HG03066 (cell line): ENCODE measurements around the gene TFPT.

Source experiments
- ATAC-seq: cut with Tn5 transposase; IDR thresholded peaks from one replicate; pipeline ENCODE4 v1.9.1; 2021; ENCODE audit warnings: low read depth; ENCODE audit not compliant: unreplicated experiment

TFPT gene

GRCh38 chr19:54084410-54084809 is 31.0 kb downstream of the TFPT start:
- no peak for ATAC-seq

- ATAC-seq, result no peak
Measured at GRCh38 chr19:54081032-54081431, 34.4 kb downstream of the TFPT start, which contains the start of gene TARM1. TARM1 (minus strand) TSS chr19:54081365; CDS start chr19:54081340, 25 bp downstream.

DNA sequence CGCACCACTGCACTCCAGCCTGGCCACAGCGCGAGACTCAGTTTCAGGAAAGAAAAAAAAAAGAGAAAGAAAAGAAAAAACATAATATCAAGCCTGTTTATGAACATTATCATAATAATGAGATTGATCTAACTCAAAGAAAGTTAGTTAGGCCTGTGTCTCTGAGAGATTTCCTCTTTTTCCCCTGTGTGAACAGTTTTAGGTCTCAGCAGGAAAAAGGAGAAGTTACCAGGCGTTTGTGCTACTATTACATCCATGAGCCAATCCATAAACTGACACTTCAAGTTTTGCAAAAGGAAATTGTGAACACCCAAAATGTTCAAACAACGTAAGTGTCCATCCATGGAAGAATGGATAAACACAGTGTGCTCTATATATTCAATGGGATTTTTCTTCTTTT is 38.1 kb downstream of the TFPT start:
- no peak for ATAC-seq

DNA sequence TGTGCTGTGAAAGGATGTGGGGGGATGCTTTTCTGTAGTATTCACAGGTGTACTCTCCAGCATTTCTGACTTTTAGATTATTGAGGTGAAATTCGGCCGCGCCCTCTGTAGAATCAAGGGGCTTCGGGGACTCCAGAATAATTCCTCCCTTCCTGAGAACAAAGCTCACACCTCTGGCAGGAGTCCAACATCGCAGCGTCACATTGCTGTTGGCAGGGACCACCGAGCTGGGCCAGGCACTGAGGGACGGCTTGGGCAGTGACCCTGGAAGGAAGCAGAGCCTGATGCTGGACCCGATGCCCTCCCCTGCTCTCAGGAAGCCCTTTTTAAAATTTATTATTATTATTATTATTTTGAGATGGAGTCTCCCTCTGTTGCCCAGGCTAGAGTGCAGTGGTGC is 40.6 kb downstream of the TFPT start:
- ATAC-seq, result no peak

GRCh38 chr19:54073829-54074228 is 41.6 kb downstream of the TFPT start:
- ATAC-seq, result no peak

DNA sequence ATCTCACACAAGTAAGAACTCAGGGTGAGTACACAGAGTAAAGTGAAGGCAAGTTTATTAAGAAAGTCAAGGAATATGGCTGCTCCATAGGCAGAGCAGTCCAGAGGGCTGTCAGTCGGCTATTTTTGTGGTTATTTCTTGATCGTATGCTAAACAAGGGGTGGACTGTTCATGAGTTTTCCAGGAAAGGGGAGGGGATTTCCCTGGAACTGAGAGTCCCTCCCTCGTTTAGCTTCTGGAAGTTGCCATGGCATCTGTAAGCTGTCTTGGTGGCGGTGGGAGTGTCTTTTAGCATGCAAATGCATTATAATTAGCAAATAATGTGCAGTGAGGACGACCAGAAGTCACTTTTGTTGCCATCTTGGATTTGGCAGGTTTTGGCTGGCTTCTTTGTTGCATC is 46.0 kb downstream of the TFPT start:
- ATAC-seq, result no peak

GRCh38 chr19:54063350-54064116 is 51.9 kb downstream of the TFPT start, which contains the start of gene VSTM1:
VSTM1 (minus strand) TSS chr19:54063897; CDS start chr19:54063777, 120 bp downstream.
- ATAC-seq, result no peak

DNA sequence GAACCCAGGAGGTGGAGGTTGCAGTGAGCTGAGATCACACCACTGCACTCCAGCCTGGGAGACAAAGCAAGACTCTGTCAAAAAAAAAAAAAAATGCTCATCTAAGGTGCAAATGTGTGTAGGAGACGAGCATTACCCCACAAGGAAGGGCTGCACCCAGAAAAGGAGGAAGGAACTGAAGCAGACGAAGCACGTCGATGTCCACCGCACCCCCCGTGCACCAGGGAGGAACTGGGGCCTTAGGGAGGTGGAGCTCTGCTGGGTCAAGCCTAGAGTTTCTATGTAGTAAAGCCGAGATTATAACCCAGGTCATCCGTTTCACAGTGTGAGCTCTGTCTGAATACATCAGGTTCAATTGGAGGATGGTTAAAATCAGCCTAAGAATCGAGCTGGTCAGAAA is 52.8 kb downstream of the TFPT start:
- ATAC-seq, result no peak
